ENCODE results near the gene GAS2L1.

- TF ChIP-seq PATZ1 (CRISPR knock-in tag; IDR thresholded peaks at IDR 0.05; ENCODE audit: borderline replicate concordance) (no peak), OSR1 (CRISPR knock-in tag; IDR thresholded peaks at IDR 0.05) (no peak), BACH2 (CRISPR knock-in tag; IDR thresholded peaks at IDR 0.05; ENCODE audit: borderline replicate concordance) (no peak), TOX (CRISPR knock-in tag; IDR thresholded peaks at IDR 0.05; ENCODE audit: borderline replicate concordance) (no peak), ZFP30 (CRISPR knock-in tag; IDR thresholded peaks at IDR 0.05) (no peak), CSDC2 (CRISPR knock-in tag; IDR thresholded peaks at IDR 0.05) (no peak), CREB5 (CRISPR knock-in tag; IDR thresholded peaks at IDR 0.05; ENCODE audit: low read depth) (no peak), GLIS3 (CRISPR knock-in tag; IDR thresholded peaks at IDR 0.05) (no peak), ARNTL (CRISPR knock-in tag; IDR thresholded peaks at IDR 0.05; ENCODE audit: borderline replicate concordance, low read depth) (no peak), RARB (CRISPR knock-in tag; IDR thresholded peaks at IDR 0.05) (no peak)
Observed at GRCh38 chr22:29308791-29309262, 2.4 kb downstream of the GAS2L1 start.
